Fibroblast of lung (primary cell): ENCODE measurements around the gene GCG. TPM values are rescaled to one million over a fixed set of nuclear protein-coding genes. Genes with fewer than 3 reads are reported as not detected.
A peak's percentile ranks its signal among the peaks of the same experiment; 100 is the strongest.

Experiments
- DNase-seq, 2 donors: peaks; one replicate each; pipeline versions ENCODE4 v3.0.0 to v3.0.0-alpha.2; 2010; ENCODE audit warnings: low read depth in 2 of 2
- H2AFZ ChIP-seq: 2 replicates; pipeline ENCODE4 v1.5.1; 2012; ENCODE audit warnings: low read length, control low read depth, inconsistent platforms
- H3K27ac ChIP-seq: 2 replicates; pipeline ENCODE4 v1.5.1; 2011; ENCODE audit warnings: low read length, control low read depth; ENCODE audit not compliant: insufficient read depth
- H3K27me3 ChIP-seq: 2 replicates; pipeline ENCODE4 v1.5.1; 2011; ENCODE audit warnings: mild to moderate bottlenecking, low read length; ENCODE audit not compliant: control insufficient read depth, insufficient read depth
- H3K36me3 ChIP-seq: 2 replicates; pipeline ENCODE4 v1.5.1; 2011; ENCODE audit warnings: low read length; ENCODE audit not compliant: control insufficient read depth, insufficient read depth
- H3K4me1 ChIP-seq: 2 replicates; pipeline ENCODE4 v1.5.1; 2011; ENCODE audit warnings: low read length; ENCODE audit not compliant: control insufficient read depth, insufficient read depth; ENCODE audit errors: extremely low read depth
- H3K4me2 ChIP-seq: 2 replicates; pipeline ENCODE4 v1.5.1; 2011; ENCODE audit warnings: low read length, control low read depth; ENCODE audit not compliant: insufficient read depth; ENCODE audit errors: extremely low read depth
- H3K4me3 ChIP-seq, 4 experiments: fragments of 200-600 bp in 1 of 4; sonication (generic) in 1 of 4; replicated peaks in 1 of 4; 2 replicates each; pipeline ENCODE4 v1.5.1; 2011 to 2016; ENCODE audit warnings: low read length in 4 of 4, low read depth in 3 of 4, mild to moderate bottlenecking in 3 of 4, control low read depth in 2 of 4, inconsistent platforms in 1 of 4, mixed read lengths in 1 of 4; ENCODE audit not compliant: insufficient read depth in 1 of 4; ENCODE audit errors: control extremely low read depth in 1 of 4
- H3K79me2 ChIP-seq: 2 replicates; pipeline ENCODE4 v1.5.1; 2012; ENCODE audit warnings: mild to moderate bottlenecking, low read length, inconsistent platforms; ENCODE audit not compliant: control insufficient read depth, insufficient read depth
- H3K9ac ChIP-seq: 2 replicates; pipeline ENCODE4 v1.5.1; 2011; ENCODE audit warnings: mild to moderate bottlenecking, low read length, control low read depth; ENCODE audit not compliant: insufficient read depth
- H3K9me3 ChIP-seq: 2 replicates; pipeline ENCODE4 v1.5.1; 2012; ENCODE audit warnings: low read depth, low read length; ENCODE audit not compliant: control insufficient read depth, insufficient read depth
- H4K20me1 ChIP-seq: 2 replicates; pipeline ENCODE4 v1.5.1; 2011; ENCODE audit warnings: low read length; ENCODE audit not compliant: control insufficient read depth, insufficient read depth; ENCODE audit errors: extremely low read depth
- EZH2 ChIP-seq: IDR thresholded peaks from 2 replicates; pipeline ENCODE4 v1.5.1; 2012; ENCODE audit warnings: low read length, control low read depth, mild to moderate bottlenecking; ENCODE audit errors: missing control alignments
- polyA plus RNA-seq, 2 donors: library from polyadenylated mRNA; depleted of rRNA in 1 of 2; stranded (reverse) in 1 of 2; unstranded in 1 of 2; fragments of >200 nt; gene quantifications; 2 replicates each; pipeline ENCODE4 v1.2.1, GENCODE V29; 2011 to 2012; ENCODE audit warnings: missing spikeins in 1 of 2
- total RNA-seq: library from RNA; depleted of rRNA; stranded (reverse); fragments of >200 nt; gene quantifications from 2 replicates; pipeline ENCODE4 v1.2.1, GENCODE V29; 2014
- TF ChIP-seq, protein P1 (sequence below), 2 donors: IDR thresholded peaks in 1 of 2; conservative IDR thresholded peaks in 1 of 2; 1 replicate in 1 of 2; 2 replicates in 1 of 2; pipeline ENCODE4 v1.5.1; 2011 to 2012; ENCODE audit warnings: low read length in 2 of 2, control low read depth in 1 of 2, inconsistent platforms in 1 of 2, low read depth in 1 of 2, mild to moderate bottlenecking in 1 of 2

Gene GCG
- total and polyA plus RNA-seq, 2 donors (not counting 1 experiment from before 2014, with no cell fraction given), result not detected

GRCh38 chr2:162188451-162188850, 36.4 kb upstream of the GCG start:
- H2AFZ ChIP-seq, result no peak overlapping the region
- DNase-seq, result no peak
- H3K9ac ChIP-seq, result no peak overlapping the region
- H3K27me3 ChIP-seq, result no peaks in the 10 kb centered on the region
- no peaks in the 10 kb centered on the region for H3K79me2 ChIP-seq
- TF ChIP-seq, protein P1, sequence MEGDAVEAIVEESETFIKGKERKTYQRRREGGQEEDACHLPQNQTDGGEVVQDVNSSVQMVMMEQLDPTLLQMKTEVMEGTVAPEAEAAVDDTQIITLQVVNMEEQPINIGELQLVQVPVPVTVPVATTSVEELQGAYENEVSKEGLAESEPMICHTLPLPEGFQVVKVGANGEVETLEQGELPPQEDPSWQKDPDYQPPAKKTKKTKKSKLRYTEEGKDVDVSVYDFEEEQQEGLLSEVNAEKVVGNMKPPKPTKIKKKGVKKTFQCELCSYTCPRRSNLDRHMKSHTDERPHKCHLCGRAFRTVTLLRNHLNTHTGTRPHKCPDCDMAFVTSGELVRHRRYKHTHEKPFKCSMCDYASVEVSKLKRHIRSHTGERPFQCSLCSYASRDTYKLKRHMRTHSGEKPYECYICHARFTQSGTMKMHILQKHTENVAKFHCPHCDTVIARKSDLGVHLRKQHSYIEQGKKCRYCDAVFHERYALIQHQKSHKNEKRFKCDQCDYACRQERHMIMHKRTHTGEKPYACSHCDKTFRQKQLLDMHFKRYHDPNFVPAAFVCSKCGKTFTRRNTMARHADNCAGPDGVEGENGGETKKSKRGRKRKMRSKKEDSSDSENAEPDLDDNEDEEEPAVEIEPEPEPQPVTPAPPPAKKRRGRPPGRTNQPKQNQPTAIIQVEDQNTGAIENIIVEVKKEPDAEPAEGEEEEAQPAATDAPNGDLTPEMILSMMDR (conservative IDR thresholded peaks at IDR 0.05 in 1 of 2, IDR thresholded peaks at IDR 0.05 in 1 of 2; ENCODE audit: low read depth in 1 of 2, low read length in 2 of 2), result no peak
- TF ChIP-seq EZH2, result no peak
- H3K4me3 ChIP-seq, result no peak overlapping the region
- H3K4me1 ChIP-seq, result no peaks in the 10 kb centered on the region
- peaks cover 3% of the 10 kb centered on the region for H3K36me3 ChIP-seq
- no peaks in the 10 kb centered on the region for H4K20me1 ChIP-seq
- no peaks in the 10 kb centered on the region for H3K9me3 ChIP-seq
- H3K27ac ChIP-seq, result no peak overlapping the region
- H3K4me2 ChIP-seq, result no peak overlapping the region

DNA sequence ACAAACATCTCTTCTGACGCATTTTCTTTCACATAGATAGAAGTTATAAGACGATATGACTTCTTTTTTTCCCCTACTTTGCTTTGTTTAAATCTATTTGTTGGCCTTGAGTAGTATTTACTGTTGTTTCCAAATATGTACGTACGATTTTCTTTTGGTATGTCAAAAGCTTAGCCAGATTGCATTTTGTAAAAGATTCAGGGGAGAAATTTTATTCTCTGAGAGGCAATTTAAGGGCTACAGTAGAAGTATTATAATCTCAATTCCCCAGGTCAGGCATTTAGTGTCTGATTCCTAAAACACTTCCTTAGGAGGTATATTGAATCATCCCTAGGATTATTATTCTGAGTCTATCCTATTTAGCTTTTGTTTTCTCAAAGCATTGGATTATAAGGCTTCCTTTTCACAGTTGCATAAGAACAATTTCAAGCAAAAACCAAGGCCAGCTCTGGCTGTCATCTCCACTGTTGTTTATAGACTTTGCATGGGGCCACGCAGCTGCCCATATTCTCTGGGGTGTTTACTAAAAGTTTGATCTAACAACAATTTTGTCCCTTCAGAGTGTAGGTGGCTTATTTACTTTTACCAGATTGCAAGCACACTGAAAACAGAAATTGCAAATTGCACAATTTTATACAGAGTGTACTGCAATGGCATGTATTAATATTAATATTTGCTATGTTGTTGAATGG, 33.6 kb upstream of the GCG start:
- Histone ChIP-seq H3K27me3 (no peaks in the 10 kb centered on the region), H3K36me3 (peaks cover 5% of the 10 kb centered on the region), H2AFZ (no peak overlapping the region), H3K4me1 (no peaks in the 10 kb centered on the region), H3K9ac (no peak overlapping the region), H3K27ac (no peak overlapping the region), H4K20me1 (no peaks in the 10 kb centered on the region), H3K79me2 (no peaks in the 10 kb centered on the region), H3K4me2 (no peak overlapping the region), H3K4me3 (no peak overlapping the region), H3K9me3 (no peaks in the 10 kb centered on the region)
- TF ChIP-seq, protein P1 (conservative IDR thresholded peaks at IDR 0.05 in 1 of 2, IDR thresholded peaks at IDR 0.05 in 1 of 2; ENCODE audit: low read depth in 1 of 2, low read length in 2 of 2), result no peak
- no peak for TF ChIP-seq EZH2
- DNase-seq, result no peak

GRCh38 chr2:162184821-162185450, 32.9 kb upstream of the GCG start:
- H3K4me3 ChIP-seq, result no peak overlapping the region
- H3K4me2 ChIP-seq, result no peak overlapping the region
- no peaks in the 10 kb centered on the region for H3K27me3 ChIP-seq
- H3K36me3 ChIP-seq, result peaks cover 5% of the 10 kb centered on the region
- H2AFZ ChIP-seq, result no peak overlapping the region
- no peak overlapping the region for H3K9ac ChIP-seq
- H3K9me3 ChIP-seq, result no peaks in the 10 kb centered on the region
- H3K27ac ChIP-seq, result no peak overlapping the region
- DNase-seq, result peak in 1 of 2 donors; percentile 27
- no peaks in the 10 kb centered on the region for H3K4me1 ChIP-seq
- H4K20me1 ChIP-seq, result no peaks in the 10 kb centered on the region
- no peak for TF ChIP-seq EZH2
- TF ChIP-seq, protein P1 (conservative IDR thresholded peaks at IDR 0.05 in 1 of 2, IDR thresholded peaks at IDR 0.05 in 1 of 2; ENCODE audit: low read depth in 1 of 2, low read length in 2 of 2), result no peak
- no peaks in the 10 kb centered on the region for H3K79me2 ChIP-seq
